HG02981 (cell line): ENCODE measurements around the gene APOA1.
A peak's percentile ranks its signal among the peaks of the same experiment; 100 is the strongest.

Source experiments
- ATAC-seq: cut with Tn5 transposase; IDR thresholded peaks from one replicate; pipeline ENCODE4 v1.9.1; 2021; ENCODE audit warnings: mild to moderate bottlenecking, moderate library complexity; ENCODE audit not compliant: unreplicated experiment

The APOA1 gene

GRCh38 chr11:116791813-116792143 is 45.6 kb downstream of the APOA1 start, which contains the start of gene APOA5:
APOA5 (minus strand) TSS chr11:116791879; CDS start chr11:116791860, 19 bp downstream.
- no peak for ATAC-seq

GRCh38 chr11:116791002-116791812 is 46.2 kb downstream of the APOA1 start:
- ATAC-seq: no peak

- ATAC-seq: no peak
Measured at GRCh38 chr11:116790167-116791001, 47.0 kb downstream of the APOA1 start.

GRCh38 chr11:116788975-116789374 is 48.4 kb downstream of the APOA1 start:
- no peak for ATAC-seq

GRCh38 chr11:116788534-116788933 is 48.9 kb downstream of the APOA1 start:
- ATAC-seq: no peak

- peak; percentile 80 for ATAC-seq
Measured at GRCh38 chr11:116787786-116788486, 49.5 kb downstream of the APOA1 start, which contains the start of gene ZPR1. ZPR1 (minus strand) TSS chr11:116788023; CDS start chr11:116787990, 33 bp downstream.

GRCh38 chr11:116787436-116787785 is 50.0 kb downstream of the APOA1 start:
- no peak for ATAC-seq

GRCh38 chr11:116786966-116787365 is 50.5 kb downstream of the APOA1 start:
- no peak for ATAC-seq

- ATAC-seq: no peak
Measured at GRCh38 chr11:116786326-116786725, 51.1 kb downstream of the APOA1 start.
